ENCODE measurements around the gene PTRH1. TPM values are rescaled to one million over a fixed set of nuclear protein-coding genes. Genes with fewer than 3 reads are reported as not detected.

The PTRH1 gene
- total RNA-seq, 1 donor: 17.2 TPM

DNA sequence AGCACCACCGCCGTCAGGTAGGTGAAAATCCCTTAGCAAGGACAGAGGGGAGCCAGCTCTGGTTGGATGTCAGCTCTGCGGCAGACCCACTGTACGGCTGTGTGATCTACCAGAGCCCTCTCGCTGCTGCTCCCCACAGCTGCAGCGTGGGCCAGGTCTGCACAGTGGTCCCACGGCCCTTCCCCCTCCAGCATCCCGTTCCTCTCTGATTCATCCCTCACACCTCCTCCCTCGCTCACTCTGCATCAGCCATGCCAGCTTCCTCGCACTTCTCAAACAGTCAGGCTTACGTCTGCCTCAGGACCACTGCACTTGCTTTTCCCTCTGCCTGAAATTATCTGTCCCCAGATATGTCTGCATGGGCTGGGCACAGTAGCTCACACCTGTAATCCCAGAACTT, 35.2 kb downstream of the PTRH1 start:
- no peak for DNase-seq (ENCODE audit: low read depth)
- H3K4me3 ChIP-seq (ENCODE audit: low read depth, low read length): no peak overlapping the region
- TF ChIP-seq, protein P1, sequence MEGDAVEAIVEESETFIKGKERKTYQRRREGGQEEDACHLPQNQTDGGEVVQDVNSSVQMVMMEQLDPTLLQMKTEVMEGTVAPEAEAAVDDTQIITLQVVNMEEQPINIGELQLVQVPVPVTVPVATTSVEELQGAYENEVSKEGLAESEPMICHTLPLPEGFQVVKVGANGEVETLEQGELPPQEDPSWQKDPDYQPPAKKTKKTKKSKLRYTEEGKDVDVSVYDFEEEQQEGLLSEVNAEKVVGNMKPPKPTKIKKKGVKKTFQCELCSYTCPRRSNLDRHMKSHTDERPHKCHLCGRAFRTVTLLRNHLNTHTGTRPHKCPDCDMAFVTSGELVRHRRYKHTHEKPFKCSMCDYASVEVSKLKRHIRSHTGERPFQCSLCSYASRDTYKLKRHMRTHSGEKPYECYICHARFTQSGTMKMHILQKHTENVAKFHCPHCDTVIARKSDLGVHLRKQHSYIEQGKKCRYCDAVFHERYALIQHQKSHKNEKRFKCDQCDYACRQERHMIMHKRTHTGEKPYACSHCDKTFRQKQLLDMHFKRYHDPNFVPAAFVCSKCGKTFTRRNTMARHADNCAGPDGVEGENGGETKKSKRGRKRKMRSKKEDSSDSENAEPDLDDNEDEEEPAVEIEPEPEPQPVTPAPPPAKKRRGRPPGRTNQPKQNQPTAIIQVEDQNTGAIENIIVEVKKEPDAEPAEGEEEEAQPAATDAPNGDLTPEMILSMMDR (IDR thresholded peaks at IDR 0.05; ENCODE audit: insufficient read depth, low read length): no peak

DNA sequence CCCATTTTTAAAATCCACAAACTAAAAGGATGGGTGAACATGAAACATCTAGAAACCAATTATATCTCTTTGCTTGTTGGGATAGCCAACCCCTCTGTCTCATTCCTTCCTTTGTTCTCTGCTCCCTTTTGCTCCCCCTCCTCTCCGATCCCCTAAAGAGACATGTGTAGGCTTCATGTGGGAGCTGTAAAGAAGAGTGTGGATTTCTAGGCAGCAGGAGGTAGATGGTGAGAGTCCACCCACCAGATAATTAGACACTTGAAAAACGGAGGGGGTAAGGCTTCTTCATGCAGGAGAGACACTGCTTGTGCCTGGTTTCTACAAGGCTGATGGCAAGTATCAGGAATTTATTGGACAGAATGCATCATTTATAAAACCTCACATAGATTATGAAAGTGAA, 36.0 kb downstream of the PTRH1 start:
- TF ChIP-seq, protein P1 (IDR thresholded peaks at IDR 0.05; ENCODE audit: insufficient read depth, low read length): no peak
- DNase-seq (ENCODE audit: low read depth): no peak
- H3K4me3 ChIP-seq (ENCODE audit: low read depth, low read length): no peak overlapping the region

DNA sequence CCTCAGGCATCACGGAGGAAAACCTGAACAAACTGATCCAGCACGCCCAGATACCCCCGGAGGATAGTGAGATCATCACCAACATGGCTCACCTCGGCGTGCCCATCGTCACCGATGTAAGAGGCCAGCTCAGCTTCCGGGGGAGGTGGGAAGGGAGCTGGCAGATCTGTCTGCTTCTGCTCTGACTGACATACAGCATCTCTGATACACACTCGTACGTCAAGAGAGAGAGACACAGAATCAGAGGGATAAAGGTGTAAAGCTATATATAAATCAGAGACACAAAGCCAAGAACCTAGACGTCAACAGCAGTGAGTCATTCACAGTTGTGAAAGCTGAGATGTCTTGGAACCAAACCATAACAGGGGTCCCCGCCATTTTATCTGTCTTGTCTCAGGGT, 38.8 kb downstream of the PTRH1 start:
- no peak overlapping the region for H3K4me3 ChIP-seq (ENCODE audit: low read depth, low read length)
- peak; percentile 7 for DNase-seq (ENCODE audit: low read depth)
- TF ChIP-seq, protein P1 (IDR thresholded peaks at IDR 0.05; ENCODE audit: insufficient read depth, low read length): no peak

DNA sequence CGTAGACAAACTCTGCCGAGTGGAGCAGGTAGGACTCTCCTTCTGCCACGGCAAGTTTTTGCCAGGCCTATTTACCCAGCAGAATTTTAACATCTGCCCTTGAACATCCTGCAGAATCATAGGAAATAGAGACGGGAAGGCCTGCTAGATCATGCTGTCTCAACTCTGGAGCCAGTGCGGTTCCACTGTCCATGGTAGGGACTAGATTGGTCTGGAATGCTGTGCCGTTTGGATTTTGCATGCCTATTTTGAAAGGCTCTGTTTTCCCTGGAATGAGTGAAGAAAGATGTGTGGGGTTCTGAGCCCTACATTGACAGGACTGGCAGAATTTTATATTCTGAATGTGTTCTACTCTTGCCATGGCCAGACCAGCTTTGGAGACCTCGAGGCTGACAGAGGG, 42.2 kb downstream of the PTRH1 start:
- TF ChIP-seq, protein P1 (IDR thresholded peaks at IDR 0.05; ENCODE audit: insufficient read depth, low read length): no peak
- DNase-seq (ENCODE audit: low read depth): no peak
- H3K4me3 ChIP-seq (ENCODE audit: low read depth, low read length): no peak overlapping the region

DNA sequence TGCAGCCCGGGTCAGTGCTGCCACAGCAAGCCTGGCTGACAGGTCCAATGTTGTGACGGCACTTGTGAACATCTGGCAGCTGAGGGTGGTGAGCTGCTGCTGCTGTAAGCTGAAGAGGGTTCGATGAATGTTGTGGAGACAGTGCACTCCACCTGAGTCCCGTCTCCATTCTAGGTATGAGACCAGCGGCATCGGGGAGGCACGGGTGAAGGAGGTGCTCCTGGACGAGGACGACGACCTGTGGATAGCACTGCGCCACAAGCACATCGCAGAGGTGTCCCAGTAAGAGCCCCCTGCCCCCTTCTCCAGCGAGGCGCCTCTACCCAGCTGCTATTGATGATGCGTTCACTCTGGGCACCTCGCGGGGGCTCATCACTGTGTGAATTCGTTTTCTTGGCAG, 47.6 kb downstream of the PTRH1 start:
- H3K4me3 ChIP-seq (ENCODE audit: low read depth, low read length): no peak overlapping the region
- TF ChIP-seq, protein P1 (IDR thresholded peaks at IDR 0.05; ENCODE audit: insufficient read depth, low read length): no peak
- DNase-seq (ENCODE audit: low read depth): no peak

DNA sequence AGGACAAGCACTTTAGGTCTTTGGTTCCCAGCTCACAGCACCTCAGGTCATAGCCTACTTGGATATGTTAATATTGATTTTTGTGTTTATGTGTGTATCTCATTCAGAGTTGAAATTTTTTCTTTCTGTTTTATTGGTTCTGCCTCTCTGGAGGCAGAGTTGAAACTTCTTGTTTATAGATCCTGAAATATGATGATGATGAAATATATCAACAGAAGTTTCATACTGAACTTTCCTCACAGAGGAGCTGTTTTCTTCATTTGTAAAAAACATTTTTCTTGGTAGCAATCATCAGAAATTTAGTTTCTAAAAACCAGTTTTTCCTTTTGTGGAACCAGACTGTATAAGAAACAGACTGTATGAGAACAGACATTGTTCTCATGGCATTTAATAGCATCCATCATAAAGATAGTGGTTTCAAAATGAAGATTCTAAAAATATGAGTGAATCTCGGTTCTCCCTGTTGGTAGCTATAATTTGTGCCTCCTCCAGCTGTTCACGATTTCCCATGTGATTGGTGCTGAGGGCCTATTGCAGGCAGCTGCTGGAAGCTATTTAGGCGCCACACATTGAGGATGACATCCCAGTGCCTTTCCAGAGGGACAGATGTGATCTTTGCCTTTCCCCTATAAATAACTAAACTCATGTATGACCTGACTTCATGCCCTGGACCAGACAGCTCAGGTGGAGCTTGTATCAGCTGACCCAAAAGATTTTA, 48.2 kb downstream of the PTRH1 start:
- TF ChIP-seq, protein P1 (IDR thresholded peaks at IDR 0.05; ENCODE audit: insufficient read depth, low read length): no peak
- no peak overlapping the region for H3K4me3 ChIP-seq (ENCODE audit: low read depth, low read length)
- no peak for DNase-seq (ENCODE audit: low read depth)
